Prostate gland (tissue), 2 donors: ENCODE data around the gene PDE11A.

Experiments
- CTCF ChIP-seq, 4 experiments: fragments of 200-600 bp in 2 of 4; fragments of 450-650 bp in 2 of 4; sonication (generic) in 2 of 4; IDR thresholded peaks; 1 replicate in 3 of 4; 2 replicates in 1 of 4; pipeline ENCODE4 v1.5.1; 2016 to 2019; ENCODE audit warnings: antibody characterized with exemption in 4 of 4, mild to moderate bottlenecking in 2 of 4, moderate library complexity in 2 of 4
- POLR2A ChIP-seq: fragments of 450-650 bp; IDR thresholded peaks from one replicate; pipeline ENCODE4 v1.6.1; 2016; ENCODE audit warnings: antibody characterized with exemption, mild to moderate bottlenecking
- POLR2AphosphoS5 ChIP-seq: sonication (generic); formaldehyde crosslinking; IDR thresholded peaks from one replicate; pipeline ENCODE4 v1.6.1; 2017; ENCODE audit warnings: antibody characterized with exemption

- TF ChIP-seq CTCF (IDR thresholded peaks at IDR 0.05) (no peak), POLR2A (no peak), POLR2AphosphoS5 (no peak)
Measured at GRCh38 chr2:177597759-177598158, 474.8 kb downstream of the PDE11A start.
